Cerebellar cortex (tissue), 1 donor: ENCODE measurements around the gene PARD3.

ENCODE experiments used
- DNase-seq: peaks from one replicate; pipeline ENCODE4 v3.0.0-alpha.2; 2015; ENCODE audit warnings: low spot score

PARD3 gene

DNA sequence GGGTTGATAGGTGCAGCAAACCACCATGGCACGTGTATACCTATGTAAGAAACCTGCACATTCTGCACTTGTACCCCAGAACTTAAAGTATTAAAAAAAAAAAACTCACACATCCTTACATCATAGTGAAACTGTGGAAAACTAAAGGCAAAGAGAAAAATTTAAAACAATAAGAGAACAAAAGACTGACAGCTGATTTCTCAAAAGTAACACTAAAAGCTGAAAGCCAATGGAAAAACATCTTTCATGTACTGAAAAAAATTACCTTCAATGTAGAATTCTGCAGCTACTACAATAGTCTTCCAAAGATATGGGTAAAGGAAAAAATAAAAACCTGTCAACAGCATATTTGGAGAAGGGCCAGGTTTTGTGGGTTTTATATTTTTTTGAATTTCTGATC, 751.5 kb downstream of the PARD3 start:
- no peak for DNase-seq

- no peak for DNase-seq
These were observed 753.3 kb downstream of the PARD3 start for GRCh38 chr10:34061841-34062240.
